Choroid plexus epithelial cell (primary cell): Measurements from ENCODE around the gene CLIP3.

Experiments
- DNase-seq: peaks from one replicate; pipeline ENCODE4 v3.0.0-alpha.2; 2010; ENCODE audit warnings: low read depth
- H3K4me3 ChIP-seq: 2 replicates; pipeline ENCODE4 v1.5.1; 2011; ENCODE audit warnings: low read depth, mild to moderate bottlenecking, control low read depth, low read length, moderate library complexity
- TF ChIP-seq, protein P1 (sequence below): conservative IDR thresholded peaks from 2 replicates; pipeline ENCODE4 v1.5.1; 2011; ENCODE audit warnings: low read depth, mild to moderate bottlenecking, control low read depth, inconsistent platforms, low read length, moderate library complexity

Gene CLIP3

GRCh38 chr19:36067681-36068080 lies 35.0 kb upstream of the CLIP3 start:
- no peak overlapping the region for H3K4me3 ChIP-seq
- TF ChIP-seq, protein P1, sequence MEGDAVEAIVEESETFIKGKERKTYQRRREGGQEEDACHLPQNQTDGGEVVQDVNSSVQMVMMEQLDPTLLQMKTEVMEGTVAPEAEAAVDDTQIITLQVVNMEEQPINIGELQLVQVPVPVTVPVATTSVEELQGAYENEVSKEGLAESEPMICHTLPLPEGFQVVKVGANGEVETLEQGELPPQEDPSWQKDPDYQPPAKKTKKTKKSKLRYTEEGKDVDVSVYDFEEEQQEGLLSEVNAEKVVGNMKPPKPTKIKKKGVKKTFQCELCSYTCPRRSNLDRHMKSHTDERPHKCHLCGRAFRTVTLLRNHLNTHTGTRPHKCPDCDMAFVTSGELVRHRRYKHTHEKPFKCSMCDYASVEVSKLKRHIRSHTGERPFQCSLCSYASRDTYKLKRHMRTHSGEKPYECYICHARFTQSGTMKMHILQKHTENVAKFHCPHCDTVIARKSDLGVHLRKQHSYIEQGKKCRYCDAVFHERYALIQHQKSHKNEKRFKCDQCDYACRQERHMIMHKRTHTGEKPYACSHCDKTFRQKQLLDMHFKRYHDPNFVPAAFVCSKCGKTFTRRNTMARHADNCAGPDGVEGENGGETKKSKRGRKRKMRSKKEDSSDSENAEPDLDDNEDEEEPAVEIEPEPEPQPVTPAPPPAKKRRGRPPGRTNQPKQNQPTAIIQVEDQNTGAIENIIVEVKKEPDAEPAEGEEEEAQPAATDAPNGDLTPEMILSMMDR: no peak
- DNase-seq: no peak

- H3K4me3 ChIP-seq: no peak overlapping the region
- no peak for DNase-seq
- TF ChIP-seq, protein P1: no peak
These were observed 32.2 kb upstream of the CLIP3 start for GRCh38 chr19:36064826-36065225.

GRCh38 chr19:36061367-36061766 lies 28.7 kb upstream of the CLIP3 start:
- no peak for DNase-seq
- TF ChIP-seq, protein P1: no peak
- H3K4me3 ChIP-seq: no peak overlapping the region

GRCh38 chr19:36060430-36060829 lies 27.8 kb upstream of the CLIP3 start:
- DNase-seq: peak; percentile 86
- TF ChIP-seq, protein P1: peak; percentile 90

GRCh38 chr19:36059180-36059910 lies 26.7 kb upstream of the CLIP3 start:
- no peak overlapping the region for H3K4me3 ChIP-seq
- DNase-seq: no peak
- TF ChIP-seq, protein P1: no peak

More at GRCh38 chr19:36060430-36060829, 27.8 kb upstream of the CLIP3 start:
- no peak overlapping the region for H3K4me3 ChIP-seq

DNA sequence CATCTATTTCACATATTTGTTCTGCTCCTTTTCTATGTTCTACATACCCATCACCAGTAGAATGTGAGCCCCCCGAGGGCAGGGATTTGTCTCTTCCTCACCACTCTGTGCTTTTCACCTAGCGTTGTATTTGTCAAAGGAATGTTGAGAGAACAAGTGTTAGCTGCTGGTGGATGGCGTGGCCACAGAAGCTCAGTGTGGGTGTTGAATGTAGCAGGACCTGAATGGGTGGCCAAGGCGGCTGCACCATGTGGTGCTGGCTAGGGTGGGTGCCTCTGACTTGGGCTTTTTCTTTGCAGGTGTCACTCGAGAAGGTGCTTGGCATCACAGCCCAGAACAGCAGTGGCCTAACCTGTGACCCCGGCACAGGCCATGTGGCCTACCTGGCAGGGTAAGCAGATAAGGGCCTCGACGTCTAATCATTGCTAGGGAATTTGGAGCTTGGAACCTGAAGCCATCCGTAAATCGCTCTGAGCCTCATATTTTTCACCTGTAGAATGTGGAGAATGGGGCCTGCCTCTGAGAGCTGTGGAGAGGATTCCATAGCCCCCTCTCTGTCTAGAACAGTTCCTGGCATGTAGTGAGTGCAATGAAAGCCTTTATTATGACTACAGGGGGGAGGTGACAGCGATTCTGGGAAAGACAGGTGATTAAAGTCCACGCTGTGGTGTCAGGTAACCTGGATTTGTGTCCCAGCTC lies 26.0 kb upstream of the CLIP3 start:
- no peak overlapping the region for H3K4me3 ChIP-seq
- DNase-seq: no peak
- TF ChIP-seq, protein P1: no peak
